ENCODE measurements around the gene CASZ1. TPM values are rescaled to one million over a fixed set of nuclear protein-coding genes. Genes with fewer than 3 reads are reported as not detected.

The CASZ1 gene
- total and polyA plus RNA-seq, 9 of the 15 experiments (the other 6 are each of a cell fraction or from before 2014, with no cell fraction given), result 0.01 to 4.0 (median 0.76) TPM; not detected in 1

DNA sequence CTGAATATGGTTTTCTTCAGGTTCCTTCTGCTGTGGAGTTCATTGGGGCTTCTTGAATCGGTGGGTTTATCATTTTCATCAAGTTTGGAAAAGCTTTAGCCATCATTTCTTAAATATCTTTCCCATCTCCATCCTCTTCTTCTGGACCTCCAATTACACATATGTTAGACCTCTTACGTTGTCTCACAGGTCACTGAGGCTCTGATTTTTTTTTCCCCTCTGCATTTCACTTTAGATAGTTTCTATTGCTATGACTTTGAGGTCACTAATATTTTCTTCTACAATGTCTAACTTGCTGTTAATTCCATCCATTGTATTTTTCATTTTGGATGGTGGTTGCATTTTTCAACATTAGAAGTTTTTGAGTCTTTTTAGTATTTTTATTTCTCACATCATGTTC lies 47.3 kb upstream of the CASZ1 start:
- no TSS peak for BruUV-seq (replicated peaks)
- ATAC-seq (no peak), DNase-seq (ENCODE audit: extremely low read depth in 1 of 4, low spot score in 3 of 4) (no peak), FAIRE-seq (no peak)
- ChIA-PET POLR2A (interaction anchor here (0.6 to 1.1 kb wide), 3 partner anchors 9 to 13 kb away, joined by 3 to 4 read pairs (median 3); no protein-coding TSS in a partner anchor), CTCF (ENCODE audit: low intra/inter-chr PET ratio) (no interaction called here)
- H3K4me3 ChIP-seq, result no peak overlapping the region
- no peak overlapping the region for H2AFZ ChIP-seq (ENCODE audit: low read depth, low read length)
- H3K27me3 ChIP-seq (ENCODE audit: control insufficient read depth in 2 of 2, insufficient read depth in 2 of 2, low read length in 2 of 2), result peaks cover 19 to 57% of the 10 kb centered on the region in 2 experiments; a peak in 4 of 5 replicates
- intact Hi-C loops (cut with micrococcal nuclease), result no loop called here
- no peaks in the 10 kb centered on the region for H3K9me1 ChIP-seq (ENCODE audit: control insufficient read depth, insufficient read depth, low read length)
- no peaks in the 10 kb centered on the region for H3K36me3 ChIP-seq (ENCODE audit: control insufficient read depth, insufficient read depth, low read length)
- WGBS (ENCODE audit: insufficient coverage, low coverage, missing lambda C conversion rate), result 3% methylated on average over 2 of the region's 2 CpGs
- TF ChIP-seq ETV5 (CRISPR knock-in tag; IDR thresholded peaks at IDR 0.05; ENCODE audit: low read depth), result no peak
- TF ChIP-seq HNRNPH1 (optimal IDR thresholded peaks at IDR 0.05; ENCODE audit: low read depth, low read length), result no peak
- TF ChIP-seq TRIM28 (IDR thresholded peaks at IDR 0.05), result 0 out of 2 replicates have a peak, but pooled peaks have one; percentile 24
- TF ChIP-seq DPF2 (IDR thresholded peaks at IDR 0.05), result no peak
- no peaks in the 10 kb centered on the region for H3K79me2 ChIP-seq (ENCODE audit: control insufficient read depth, insufficient read depth, low read length)
- H3K9ac ChIP-seq (ENCODE audit: insufficient read depth in 1 of 2, low read depth in 2 of 2, low read length in 2 of 2), result no peak overlapping the region
- peaks cover 9% of the 10 kb centered on the region; the same call in 1 of the 2 replicates for H4K20me1 ChIP-seq (replicated peaks; ENCODE audit: control insufficient read depth, insufficient read depth, low read length)
- no peaks in the 10 kb centered on the region for H3K9me3 ChIP-seq (replicated peaks; ENCODE audit: control insufficient read depth, insufficient read depth, low read depth, low read length)
- in situ Hi-C loops (cut with MboI), result no loop called here
- H3K27ac ChIP-seq (ENCODE audit: extremely low read depth, low read depth, low read length), result no peak overlapping the region
- H3K4me2 ChIP-seq (ENCODE audit: insufficient read depth, low read length), result no peak overlapping the region
- H3K4me1 ChIP-seq (replicated peaks in 1 of 2; ENCODE audit: control insufficient read depth in 2 of 2, insufficient read depth in 2 of 2, low read length in 2 of 2), result no peaks in the 10 kb centered on the region

DNA sequence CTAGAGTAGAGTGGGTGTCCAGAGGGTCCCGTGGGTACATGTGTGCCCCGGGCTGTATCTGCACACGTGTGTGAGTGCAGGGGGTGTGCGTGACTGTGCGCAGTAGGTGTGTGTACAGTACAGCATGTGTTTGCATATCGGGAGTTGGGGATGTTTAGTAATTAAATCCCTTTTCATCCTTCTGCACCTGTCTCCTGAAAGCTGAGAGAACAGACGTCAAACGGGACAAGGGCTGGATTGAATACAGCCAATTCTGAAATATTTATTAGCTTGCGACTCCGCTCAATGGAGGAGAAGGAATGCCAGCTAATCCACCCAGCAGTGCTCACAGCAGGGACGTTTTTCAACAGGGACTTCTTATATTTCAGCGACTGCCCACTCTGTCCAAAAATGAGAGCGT lies 44.7 kb upstream of the CASZ1 start:
- no peak overlapping the region for H3K9ac ChIP-seq (ENCODE audit: insufficient read depth in 1 of 2, low read depth in 2 of 2, low read length in 2 of 2)
- H3K9me3 ChIP-seq (replicated peaks; ENCODE audit: control insufficient read depth, insufficient read depth, low read depth, low read length), result no peaks in the 10 kb centered on the region
- POLR2A ChIA-PET, result interaction anchor here (0.7 kb wide), 1 partner anchor 138 kb away, joined by 3 read pairs; no protein-coding TSS in a partner anchor
- no peak for FAIRE-seq
- H2AFZ ChIP-seq (ENCODE audit: low read depth, low read length), result no peak overlapping the region
- no peak for ATAC-seq
- H3K79me2 ChIP-seq (ENCODE audit: control insufficient read depth, insufficient read depth, low read length), result no peaks in the 10 kb centered on the region
- no TSS peak for BruUV-seq (replicated peaks)
- CTCF ChIA-PET (ENCODE audit: low intra/inter-chr PET ratio), result no interaction called here
- no peak overlapping the region for H3K4me3 ChIP-seq
- in situ Hi-C loops (cut with MboI) (no loop called here), intact Hi-C loops (cut with micrococcal nuclease) (no loop called here)
- H3K9me1 ChIP-seq (ENCODE audit: control insufficient read depth, insufficient read depth, low read length), result no peaks in the 10 kb centered on the region
- WGBS (ENCODE audit: insufficient coverage, low coverage, missing lambda C conversion rate), result 2% methylated on average over 13 of the region's 13 CpGs
- no peak for DNase-seq (ENCODE audit: extremely low read depth in 1 of 4, low spot score in 3 of 4)
- H3K27me3 ChIP-seq (ENCODE audit: control insufficient read depth in 2 of 2, insufficient read depth in 2 of 2, low read length in 2 of 2), result peaks cover 19 to 68% of the 10 kb centered on the region in 2 experiments
- H3K4me2 ChIP-seq (ENCODE audit: insufficient read depth, low read length), result no peak overlapping the region
- no peaks in the 10 kb centered on the region for H3K36me3 ChIP-seq (ENCODE audit: control insufficient read depth, insufficient read depth, low read length)
- no peak overlapping the region for H3K27ac ChIP-seq (ENCODE audit: extremely low read depth, low read depth, low read length)
- peaks cover 0 to 6% of the 10 kb centered on the region in 2 experiments; a peak in 2 of 5 replicates for H3K4me1 ChIP-seq (replicated peaks in 1 of 2; ENCODE audit: control insufficient read depth in 2 of 2, insufficient read depth in 2 of 2, low read length in 2 of 2)
- H4K20me1 ChIP-seq (replicated peaks; ENCODE audit: control insufficient read depth, insufficient read depth, low read length), result peaks cover 17% of the 10 kb centered on the region; the same call in 1 of the 2 replicates
- no peak for TF ChIP-seq KLF13 (tag; IDR thresholded peaks at IDR 0.05; ENCODE audit: borderline replicate concordance, low read depth)
- TF ChIP-seq CTBP1 (IDR thresholded peaks at IDR 0.05; ENCODE audit: borderline replicate concordance), result no peak
- no peak for TF ChIP-seq BCLAF1 (IDR thresholded peaks at IDR 0.05; ENCODE audit: borderline replicate concordance in 1 of 2, control insufficient read depth in 1 of 2, low read depth in 2 of 2, low read length in 1 of 2)
- no peak for TF ChIP-seq ZNF740 (CRISPR knock-in tag; IDR thresholded peaks at IDR 0.05)
- TF ChIP-seq ZNF740 (tag; IDR thresholded peaks at IDR 0.05), result no peak
